GM18498 (cell line): ENCODE results near the gene ZC3H4.
"Not testable (repeated sequence)": the region's sequence is repeated elsewhere in the genome, so short reads cannot be mapped to it uniquely, and the experiment has no call there.

Experiments used
- ATAC-seq: cut with Tn5 transposase; IDR thresholded peaks from one replicate; pipeline ENCODE4 v1.9.1; 2021; ENCODE audit warnings: mild to moderate bottlenecking, moderate library complexity; ENCODE audit not compliant: unreplicated experiment

Gene ZC3H4

GRCh38 chr19:47056411-47056810 lies 57.2 kb downstream of the ZC3H4 start:
- ATAC-seq = no peak

- not testable (repeated sequence) for ATAC-seq
These were observed 63.0 kb downstream of the ZC3H4 start for GRCh38 chr19:47050562-47050961.

- no peak for ATAC-seq
These were observed 64.3 kb downstream of the ZC3H4 start for GRCh38 chr19:47049307-47049700.

- peak; percentile 36 for ATAC-seq
These were observed 65.7 kb downstream of the ZC3H4 start for GRCh38 chr19:47047763-47048405.

GRCh38 chr19:47047272-47047762 lies 66.3 kb downstream of the ZC3H4 start:
- no peak for ATAC-seq

GRCh38 chr19:47045867-47046470 lies 67.6 kb downstream of the ZC3H4 start:
- no peak for ATAC-seq

- ATAC-seq = no peak
These were observed 68.4 kb downstream of the ZC3H4 start for GRCh38 chr19:47044946-47045866.

- ATAC-seq = no peak
These were observed 72.7 kb downstream of the ZC3H4 start for GRCh38 chr19:47040869-47041268.

GRCh38 chr19:47039239-47039874 lies 74.2 kb downstream of the ZC3H4 start:
- ATAC-seq = no peak

GRCh38 chr19:47037766-47038165 lies 75.8 kb downstream of the ZC3H4 start:
- ATAC-seq = no peak

- ATAC-seq = no peak
These were observed 77.4 kb downstream of the ZC3H4 start for GRCh38 chr19:47036097-47036651.

- ATAC-seq = peak; percentile 90
These were observed 78.2 kb downstream of the ZC3H4 start for GRCh38 chr19:47035127-47036096.

GRCh38 chr19:47032171-47032811 lies 81.3 kb downstream of the ZC3H4 start:
- ATAC-seq = no peak

- no peak for ATAC-seq
These were observed 85.4 kb downstream of the ZC3H4 start for GRCh38 chr19:47028195-47028601.

- ATAC-seq = no peak
These were observed 85.9 kb downstream of the ZC3H4 start for GRCh38 chr19:47027586-47028088.

- no peak for ATAC-seq
These were observed 86.7 kb downstream of the ZC3H4 start for GRCh38 chr19:47026889-47027288.

GRCh38 chr19:47026156-47026555 lies 87.4 kb downstream of the ZC3H4 start:
- no peak for ATAC-seq

GRCh38 chr19:47024502-47024901 lies 89.1 kb downstream of the ZC3H4 start:
- no peak for ATAC-seq

- no peak for ATAC-seq
These were observed 90.2 kb downstream of the ZC3H4 start for GRCh38 chr19:47023448-47023794.
